Glutamatergic neuron (in vitro differentiated cells): ENCODE results near the gene GUCY1A2. TPM values are rescaled to one million over a fixed set of nuclear protein-coding genes. Genes with fewer than 3 reads are reported as not detected.

Source experiments
- DNase-seq: peaks from one replicate; pipeline ENCODE4 v3.0.0; 2022
- H3K27ac Mint-ChIP-seq: one replicate; pipeline ENCODE4 v1.8.0; 2020; ENCODE audit warnings: mild to moderate bottlenecking, mixed read lengths, inconsistent platforms; ENCODE audit not compliant: unreplicated experiment
- H3K27me3 Mint-ChIP-seq: one replicate; pipeline ENCODE4 v1.8.0; 2020; ENCODE audit warnings: mild to moderate bottlenecking, moderate library complexity, mixed read lengths, inconsistent platforms; ENCODE audit not compliant: unreplicated experiment
- H3K36me3 Mint-ChIP-seq: one replicate; pipeline ENCODE4 v1.8.0; 2020; ENCODE audit warnings: mild to moderate bottlenecking, mixed read lengths, inconsistent platforms; ENCODE audit not compliant: unreplicated experiment
- H3K4me1 Mint-ChIP-seq: one replicate; pipeline ENCODE4 v1.8.0; 2020; ENCODE audit warnings: mild to moderate bottlenecking, low read depth, mixed read lengths, inconsistent platforms; ENCODE audit not compliant: unreplicated experiment
- H3K4me3 Mint-ChIP-seq: one replicate; pipeline ENCODE4 v1.8.0; 2020; ENCODE audit warnings: mild to moderate bottlenecking, mixed read lengths, inconsistent platforms; ENCODE audit not compliant: unreplicated experiment
- H3K9me3 Mint-ChIP-seq: one replicate; pipeline ENCODE4 v1.8.0; 2020; ENCODE audit warnings: mild to moderate bottlenecking, moderate library complexity, mixed read lengths, inconsistent platforms; ENCODE audit not compliant: unreplicated experiment
- CTCF ChIP-seq: fragments of 200-600 bp; sonication (generic); IDR thresholded peaks from one replicate; pipeline ENCODE4 v1.5.0; 2021; ENCODE audit not compliant: partially characterized antibody, unreplicated experiment
- total RNA-seq: library from RNA; stranded (reverse); fragmentation: NEBNext Ultra II Directional; extraction: Animal tissue kit (Norgen Biotek cat#: 25700); gene quantifications from one replicate; pipeline ENCODE4 v1.2.1, GENCODE V29; 2021; ENCODE audit not compliant: unreplicated experiment

Gene GUCY1A2
- total RNA-seq, 1 donor from 2014 or later: 20.3 TPM

GRCh38 chr11:106728859-106729258 lies 289.4 kb downstream of the GUCY1A2 start:
- Mint-ChIP-seq H3K36me3 (no peaks in the 10 kb centered on the region), H3K9me3 (peaks cover 3% of the 10 kb centered on the region), H3K27ac (no peak overlapping the region), H3K4me3 (no peak overlapping the region), H3K27me3 (no peaks in the 10 kb centered on the region), H3K4me1 (no peaks in the 10 kb centered on the region)
- DNase-seq: no peak
- no peak for TF ChIP-seq CTCF

GRCh38 chr11:106728379-106728778 lies 289.9 kb downstream of the GUCY1A2 start:
- Mint-ChIP-seq H3K4me3 (no peak overlapping the region), H3K36me3 (no peaks in the 10 kb centered on the region), H3K4me1 (no peaks in the 10 kb centered on the region), H3K27me3 (no peaks in the 10 kb centered on the region), H3K9me3 (peaks cover 3% of the 10 kb centered on the region), H3K27ac (no peak overlapping the region)
- no peak for DNase-seq
- no peak for TF ChIP-seq CTCF

- H3K36me3 Mint-ChIP-seq: no peaks in the 10 kb centered on the region
- no peak overlapping the region for H3K27ac Mint-ChIP-seq
- H3K27me3 Mint-ChIP-seq: no peaks in the 10 kb centered on the region
- H3K4me1 Mint-ChIP-seq: no peaks in the 10 kb centered on the region
- H3K9me3 Mint-ChIP-seq: peaks cover 3% of the 10 kb centered on the region
- no peak for DNase-seq
- H3K4me3 Mint-ChIP-seq: no peak overlapping the region
- TF ChIP-seq CTCF: no peak
Observed at GRCh38 chr11:106727256-106727655, 291.0 kb downstream of the GUCY1A2 start.

GRCh38 chr11:106724293-106724892 lies 293.9 kb downstream of the GUCY1A2 start:
- no peak overlapping the region for H3K27ac Mint-ChIP-seq
- no peak overlapping the region for H3K4me3 Mint-ChIP-seq
- no peaks in the 10 kb centered on the region for H3K36me3 Mint-ChIP-seq
- DNase-seq: no peak
- no peaks in the 10 kb centered on the region for H3K27me3 Mint-ChIP-seq
- H3K4me1 Mint-ChIP-seq: no peaks in the 10 kb centered on the region
- no peak for TF ChIP-seq CTCF
- peaks cover 3% of the 10 kb centered on the region for H3K9me3 Mint-ChIP-seq

- H3K4me3 Mint-ChIP-seq: no peak overlapping the region
- no peak for TF ChIP-seq CTCF
Observed at GRCh38 chr11:106723071-106723470, 295.2 kb downstream of the GUCY1A2 start.

More at GRCh38 chr11:106723071-106723470, 295.2 kb downstream of the GUCY1A2 start:
- no peak for DNase-seq
- Mint-ChIP-seq H3K36me3 (no peaks in the 10 kb centered on the region), H3K9me3 (peaks cover 3% of the 10 kb centered on the region), H3K4me1 (no peaks in the 10 kb centered on the region), H3K27ac (no peak overlapping the region), H3K27me3 (no peaks in the 10 kb centered on the region)
